Mesangial cell (primary cell): ENCODE results near the gene RARB. TPM values are rescaled to one million over a fixed set of nuclear protein-coding genes. Genes with fewer than 3 reads are reported as not detected.

Experiments used
- total RNA-seq: library from RNA; depleted of rRNA; stranded (reverse); fragments of >200 nt; gene quantifications from 2 replicates; pipeline ENCODE4 v1.2.3, GENCODE V29; 2015

RARB gene
- 2.8 and 10.1 TPM in 2 replicates for total RNA-seq

DNA sequence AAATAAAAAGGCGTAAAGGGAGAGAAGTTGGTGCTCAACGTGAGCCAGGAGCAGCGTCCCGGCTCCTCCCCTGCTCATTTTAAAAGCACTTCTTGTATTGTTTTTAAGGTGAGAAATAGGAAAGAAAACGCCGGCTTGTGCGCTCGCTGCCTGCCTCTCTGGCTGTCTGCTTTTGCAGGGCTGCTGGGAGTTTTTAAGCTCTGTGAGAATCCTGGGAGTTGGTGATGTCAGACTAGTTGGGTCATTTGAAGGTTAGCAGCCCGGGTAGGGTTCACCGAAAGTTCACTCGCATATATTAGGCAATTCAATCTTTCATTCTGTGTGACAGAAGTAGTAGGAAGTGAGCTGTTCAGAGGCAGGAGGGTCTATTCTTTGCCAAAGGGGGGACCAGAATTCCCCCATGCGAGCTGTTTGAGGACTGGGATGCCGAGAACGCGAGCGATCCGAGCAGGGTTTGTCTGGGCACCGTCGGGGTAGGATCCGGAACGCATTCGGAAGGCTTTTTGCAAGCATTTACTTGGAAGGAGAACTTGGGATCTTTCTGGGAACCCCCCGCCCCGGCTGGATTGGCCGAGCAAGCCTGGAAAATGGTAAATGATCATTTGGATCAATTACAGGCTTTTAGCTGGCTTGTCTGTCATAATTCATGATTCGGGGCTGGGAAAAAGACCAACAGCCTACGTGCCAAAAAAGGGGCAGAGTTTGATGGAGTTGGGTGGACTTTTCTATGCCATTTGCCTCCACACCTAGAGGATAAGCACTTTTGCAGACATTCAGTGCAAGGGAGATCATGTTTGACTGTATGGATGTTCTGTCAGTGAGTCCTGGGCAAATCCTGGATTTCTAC is at the start of gene RARB:
Gene RARB, plus strand, starts transcription at position 322 of the 847 bp plus-strand sequence. Its CDS starts 469 bp downstream, at position 791.

Other genes starting within 250 kb of the RARB start
- 33.2 and 34.5 TPM in 2 replicates for gene TOP2B, start 236.6 kb downstream of the RARB start, total RNA-seq